Measurements from ENCODE around the gene GPATCH2. TPM values are rescaled to one million over a fixed set of nuclear protein-coding genes. Genes with fewer than 3 reads are reported as not detected.

GPATCH2 gene
- total RNA-seq, 1 donor from 2014 or later = 39.3 TPM

- H3K4me1 Mint-ChIP-seq = no peaks in the 10 kb centered on the region
Measured at GRCh38 chr1:217668351-217668940, 37.6 kb upstream of the GPATCH2 start.

GRCh38 chr1:217661407-217661806 lies 30.5 kb upstream of the GPATCH2 start:
- Histone ChIP-seq H3K36me3 (no peaks in the 10 kb centered on the region), H3K79me2 (ENCODE audit: low read depth) (no peaks in the 10 kb centered on the region), H3K27me3 (no peaks in the 10 kb centered on the region), H3K9ac (no peak overlapping the region), H3K4me2 (no peak overlapping the region), H4K20me1 (ENCODE audit: low read depth) (no peaks in the 10 kb centered on the region), H3K4me1 (no peaks in the 10 kb centered on the region), H3K9me3 (ENCODE audit: low read depth) (no peaks in the 10 kb centered on the region), H2AFZ (replicated peaks) (no peak overlapping the region), H3F3A (ENCODE audit: low read depth) (no peaks in the 10 kb centered on the region), H3K27ac (no peak overlapping the region), H3K4me3 (no peak overlapping the region)
- H3K9me3 Mint-ChIP-seq = peaks cover 3% of the 10 kb centered on the region
- no peaks in the 10 kb centered on the region for H3K27me3 Mint-ChIP-seq (ENCODE audit: insufficient read depth, low read depth)
- no peak overlapping the region for H3K4me3 Mint-ChIP-seq
- no peaks in the 10 kb centered on the region for H3K4me1 Mint-ChIP-seq
- no peak for DNase-seq (ENCODE audit: low spot score)
- H3K36me3 Mint-ChIP-seq = peaks cover 7% of the 10 kb centered on the region
- H3K27ac Mint-ChIP-seq = no peak overlapping the region
- TF ChIP-seq, protein P1, sequence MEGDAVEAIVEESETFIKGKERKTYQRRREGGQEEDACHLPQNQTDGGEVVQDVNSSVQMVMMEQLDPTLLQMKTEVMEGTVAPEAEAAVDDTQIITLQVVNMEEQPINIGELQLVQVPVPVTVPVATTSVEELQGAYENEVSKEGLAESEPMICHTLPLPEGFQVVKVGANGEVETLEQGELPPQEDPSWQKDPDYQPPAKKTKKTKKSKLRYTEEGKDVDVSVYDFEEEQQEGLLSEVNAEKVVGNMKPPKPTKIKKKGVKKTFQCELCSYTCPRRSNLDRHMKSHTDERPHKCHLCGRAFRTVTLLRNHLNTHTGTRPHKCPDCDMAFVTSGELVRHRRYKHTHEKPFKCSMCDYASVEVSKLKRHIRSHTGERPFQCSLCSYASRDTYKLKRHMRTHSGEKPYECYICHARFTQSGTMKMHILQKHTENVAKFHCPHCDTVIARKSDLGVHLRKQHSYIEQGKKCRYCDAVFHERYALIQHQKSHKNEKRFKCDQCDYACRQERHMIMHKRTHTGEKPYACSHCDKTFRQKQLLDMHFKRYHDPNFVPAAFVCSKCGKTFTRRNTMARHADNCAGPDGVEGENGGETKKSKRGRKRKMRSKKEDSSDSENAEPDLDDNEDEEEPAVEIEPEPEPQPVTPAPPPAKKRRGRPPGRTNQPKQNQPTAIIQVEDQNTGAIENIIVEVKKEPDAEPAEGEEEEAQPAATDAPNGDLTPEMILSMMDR (IDR thresholded peaks at IDR 0.05) = no peak
- no peak for TF ChIP-seq EZH2phosphoT487 (IDR thresholded peaks at IDR 0.05)
- no peak for TF ChIP-seq EZH2 (IDR thresholded peaks at IDR 0.05)

More at GRCh38 chr1:217668351-217668940, 37.6 kb upstream of the GPATCH2 start:
- DNase-seq (ENCODE audit: low spot score) = no peak
- H3K27me3 Mint-ChIP-seq (ENCODE audit: insufficient read depth, low read depth) = no peaks in the 10 kb centered on the region
- no peaks in the 10 kb centered on the region for H4K20me1 ChIP-seq (ENCODE audit: low read depth)
- H3K27me3 ChIP-seq = no peaks in the 10 kb centered on the region
- no peaks in the 10 kb centered on the region for H3K4me1 ChIP-seq
- no peak overlapping the region for H3K27ac ChIP-seq
- H3K9ac ChIP-seq = no peak overlapping the region
- H2AFZ ChIP-seq (replicated peaks) = no peak overlapping the region
- no peaks in the 10 kb centered on the region for H3K36me3 Mint-ChIP-seq
- H3K4me3 ChIP-seq = no peak overlapping the region
- TF ChIP-seq EZH2phosphoT487 (IDR thresholded peaks at IDR 0.05) = no peak
- TF ChIP-seq, protein P1 (IDR thresholded peaks at IDR 0.05) = no peak
- TF ChIP-seq EZH2 (IDR thresholded peaks at IDR 0.05) = no peak
- no peaks in the 10 kb centered on the region for H3F3A ChIP-seq (ENCODE audit: low read depth)
- no peak overlapping the region for H3K4me2 ChIP-seq
- H3K4me3 Mint-ChIP-seq = no peak overlapping the region
- no peak overlapping the region for H3K27ac Mint-ChIP-seq
- no peaks in the 10 kb centered on the region for H3K79me2 ChIP-seq (ENCODE audit: low read depth)
- H3K9me3 ChIP-seq (ENCODE audit: low read depth) = no peaks in the 10 kb centered on the region
- H3K9me3 Mint-ChIP-seq = no peaks in the 10 kb centered on the region
- H3K36me3 ChIP-seq = no peaks in the 10 kb centered on the region

GRCh38 chr1:217660353-217661062 lies 29.6 kb upstream of the GPATCH2 start:
- H3K9me3 ChIP-seq (ENCODE audit: low read depth) = no peaks in the 10 kb centered on the region
- peaks cover 7% of the 10 kb centered on the region for H3K36me3 Mint-ChIP-seq
- H3K4me3 ChIP-seq = no peak overlapping the region
- no peak for TF ChIP-seq EZH2phosphoT487 (IDR thresholded peaks at IDR 0.05)
- TF ChIP-seq, protein P1 (IDR thresholded peaks at IDR 0.05) = peak; percentile 53
- H3K27me3 Mint-ChIP-seq (ENCODE audit: insufficient read depth, low read depth) = no peaks in the 10 kb centered on the region
- peaks cover 3% of the 10 kb centered on the region for H3K9me3 Mint-ChIP-seq
- H3F3A ChIP-seq (ENCODE audit: low read depth) = no peaks in the 10 kb centered on the region
- H3K27ac Mint-ChIP-seq = no peak overlapping the region
- peak; percentile 19 for DNase-seq (ENCODE audit: low spot score)
- no peak overlapping the region for H3K27ac ChIP-seq
- H3K4me2 ChIP-seq = no peak overlapping the region
- H3K9ac ChIP-seq = no peak overlapping the region
- H3K27me3 ChIP-seq = no peaks in the 10 kb centered on the region
- no peaks in the 10 kb centered on the region for H3K4me1 ChIP-seq
- H3K4me1 Mint-ChIP-seq = no peaks in the 10 kb centered on the region
- no peak overlapping the region for H2AFZ ChIP-seq (replicated peaks)
- no peaks in the 10 kb centered on the region for H3K79me2 ChIP-seq (ENCODE audit: low read depth)
- H4K20me1 ChIP-seq (ENCODE audit: low read depth) = no peaks in the 10 kb centered on the region
- H3K4me3 Mint-ChIP-seq = no peak overlapping the region
- H3K36me3 ChIP-seq = no peaks in the 10 kb centered on the region
